Kidney (tissue), 14 donors: Measurements from ENCODE around the gene ESPN. TPM values are rescaled to one million over a fixed set of nuclear protein-coding genes. Genes with fewer than 3 reads are reported as not detected.
"Not testable (repeated sequence)": the region's sequence is repeated elsewhere in the genome, so short reads cannot be mapped to it uniquely, and the experiment has no call there.

Experiments
- DNase-seq, 5 donors: peaks; one replicate each; pipeline ENCODE4 v3.0.0-alpha.2; 2013 to 2020
- FAIRE-seq: peaks from 2 replicates; lab custom pipeline; 2012; peaks lifted over from hg19 to GRCh38; lab: Jason Lieb, UNC
- H3K27ac ChIP-seq, 2 donors: one replicate each; pipeline ENCODE4 v1.7.0; 2013; ENCODE audit warnings: low read depth in 2 of 2, low read length in 2 of 2, inconsistent platforms in 1 of 2
- H3K27me3 ChIP-seq: one replicate; pipeline ENCODE4 v1.7.1; 2013; ENCODE audit warnings: low read length, inconsistent platforms; ENCODE audit not compliant: control insufficient read depth, insufficient read depth
- H3K36me3 ChIP-seq, 3 donors: one replicate each; pipeline versions ENCODE4 v1.7.0 to v1.7.1; 2013; ENCODE audit warnings: low read length in 3 of 3, control low read depth in 1 of 3, inconsistent platforms in 1 of 3; ENCODE audit not compliant: insufficient read depth in 3 of 3, control insufficient read depth in 2 of 3
- H3K4me1 ChIP-seq, 3 donors: one replicate each; pipeline versions ENCODE4 v1.7.0 to v1.7.1; 2013; ENCODE audit warnings: low read length in 3 of 3, inconsistent platforms in 1 of 3, low read depth in 1 of 3; ENCODE audit not compliant: control insufficient read depth in 2 of 3, insufficient read depth in 2 of 3
- H3K4me3 ChIP-seq, 3 donors: one replicate each; pipeline versions ENCODE4 v1.7.0 to v1.8.1; 2013; ENCODE audit warnings: low read length in 3 of 3, control low read depth in 1 of 3, inconsistent platforms in 1 of 3
- H3K9ac ChIP-seq, 3 donors: one replicate each; pipeline versions ENCODE4 v1.7.0 to v1.7.1; 2013; ENCODE audit warnings: low read length in 3 of 3, control low read depth in 1 of 3, inconsistent platforms in 1 of 3
- H3K9me3 ChIP-seq, 3 donors: one replicate each; pipeline versions ENCODE4 v1.7.0 to v1.7.1; 2013; ENCODE audit warnings: low read length in 3 of 3, control low read depth in 1 of 3, inconsistent platforms in 1 of 3; ENCODE audit not compliant: control insufficient read depth in 2 of 3, insufficient read depth in 1 of 3
- CTCF ChIP-seq: IDR thresholded peaks from 3 replicates; pipeline ENCODE4 v1.5.1; 2012; ENCODE audit warnings: mild to moderate bottlenecking, moderate library complexity, borderline replicate concordance; ENCODE audit not compliant: insufficient read depth; ENCODE audit errors: extremely low read depth
- intact Hi-C: fragments of 100-400 bp; cut with DNase I; formaldehyde crosslinking; loops from one replicate; pipeline ENCODE4 v1.11.1; 2022
- polyA plus RNA-seq: library from polyadenylated mRNA; stranded (reverse); fragments of 350-450 nt; fragmentation: Illumina TruSeq; extraction: RNeasy Lipid Tissue Mini Kit (QIAGEN cat#74804); gene quantifications from one replicate; pipeline ENCODE4 v1.2.3, GENCODE V29; 2014; ENCODE audit warnings: low read depth, low replicate concordance; ENCODE audit not compliant: insufficient read depth
- total RNA-seq: library from RNA; stranded (reverse); fragmentation: NEBNext Ultra II Directional; extraction: Animal tissue kit (Norgen Biotek cat#: 25700); gene quantifications from one replicate; pipeline ENCODE4 v1.2.1, GENCODE V29; 2021
- donor health status: control.
- donor health status: control.
- donor health status: control.
- donor health status: control.
- donor health status: control.
- donor health status: DM: yes; HTN: yes; CAD: no.
- donor health status: Normal renal cell carcinoma (clear cell type).

The ESPN gene
- total and polyA plus RNA-seq, 2 donors from 2014 or later, result 14.2 to 112 TPM

- Histone ChIP-seq H3K36me3 (no peaks in the 10 kb centered on the region), H3K9me3 (no peaks in the 10 kb centered on the region), H3K9ac (no peak overlapping the region), H3K27me3 (peaks cover 9% of the 10 kb centered on the region), H3K27ac (no peak overlapping the region), H3K4me1 (peaks cover 0 to 4% (median 3%) of the 10 kb centered on the region in 3 donors), H3K4me3 (no peak overlapping the region)
- no peak for FAIRE-seq
- intact Hi-C loops, result no loop called here
- peak in 4 of 5 donors; percentile 83 to 93 (median 88) for DNase-seq
- no peak for TF ChIP-seq CTCF
These were observed 23.5 kb downstream of the ESPN start for GRCh38 chr1:6447818-6448748.

GRCh38 chr1:6448749-6449631, 24.4 kb downstream of the ESPN start:
- intact Hi-C loops, result no loop called here
- no peaks in the 10 kb centered on the region for H3K36me3 ChIP-seq
- H3K4me3 ChIP-seq, result no peak overlapping the region
- peaks cover 11% of the 10 kb centered on the region for H3K27me3 ChIP-seq
- TF ChIP-seq CTCF, result no peak
- H3K27ac ChIP-seq, result no peak overlapping the region
- peaks cover 0 to 4% (median 3%) of the 10 kb centered on the region in 3 donors for H3K4me1 ChIP-seq
- FAIRE-seq (no peak), DNase-seq (peak in 3 of 5 donors; percentile 57 to 76 (median 61))
- H3K9ac ChIP-seq, result no peak overlapping the region
- H3K9me3 ChIP-seq, result no peaks in the 10 kb centered on the region

GRCh38 chr1:6450005-6450450, 25.5 kb downstream of the ESPN start:
- Histone ChIP-seq H3K9me3 (no peaks in the 10 kb centered on the region), H3K27me3 (peaks cover 8% of the 10 kb centered on the region), H3K4me1 (peaks cover 0 to 4% (median 2%) of the 10 kb centered on the region in 3 donors), H3K36me3 (no peaks in the 10 kb centered on the region), H3K9ac (no peak overlapping the region), H3K4me3 (no peak overlapping the region), H3K27ac (no peak overlapping the region)
- FAIRE-seq (no peak), DNase-seq (no peak)
- intact Hi-C loops, result no loop called here
- TF ChIP-seq CTCF, result no peak

DNA sequence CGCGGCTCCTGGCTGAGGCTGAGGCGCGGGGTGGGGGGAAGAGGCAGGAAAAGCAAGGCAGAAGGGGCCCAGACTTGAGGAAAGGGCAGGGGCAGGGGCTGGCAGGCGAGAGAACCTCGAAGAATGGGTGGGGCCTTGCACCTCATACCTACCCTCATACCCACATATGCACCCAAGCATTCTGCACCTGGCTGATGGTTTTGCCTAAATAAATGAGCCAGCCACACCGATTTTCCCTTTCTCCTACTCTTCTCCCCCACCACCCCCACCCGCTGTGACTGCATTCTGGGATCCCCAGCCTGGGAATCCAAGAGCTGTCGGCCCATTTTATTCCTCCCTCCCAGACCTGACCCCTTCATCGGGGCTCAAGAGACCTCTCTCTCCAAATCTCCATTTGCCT, 25.9 kb downstream of the ESPN start:
- FAIRE-seq, DNase-seq, H3K4me3 ChIP-seq, H3K27ac ChIP-seq, H3K9ac ChIP-seq, intact Hi-C loops, H3K36me3 ChIP-seq, H3K4me1 ChIP-seq, H3K9me3 ChIP-seq, H3K27me3 ChIP-seq: not testable (repeated sequence)
